Activated T-cell treated with anti-CD3 and anti-CD28 coated beads, Interleukin-2, amount 50 U/mL, for 24 hours (primary cell): ENCODE measurements around the gene MVD.

Source experiments
- DNase-seq: peaks from one replicate; pipeline ENCODE4 v3.0.0-alpha.2; 2020
- H3K27ac Mint-ChIP-seq: 2 replicates; pipeline ENCODE4 v1.8.0; 2020; ENCODE audit warnings: mild to moderate bottlenecking, mixed read lengths
- H3K27me3 Mint-ChIP-seq: 2 replicates; pipeline ENCODE4 v1.8.0; 2020; ENCODE audit warnings: mixed read lengths
- H3K36me3 Mint-ChIP-seq: 2 replicates; pipeline ENCODE4 v1.8.0; 2020; ENCODE audit warnings: low read depth, mixed read lengths
- H3K4me1 Mint-ChIP-seq: 2 replicates; pipeline ENCODE4 v1.8.0; 2020; ENCODE audit warnings: low read depth, mixed read lengths
- H3K4me3 Mint-ChIP-seq: 2 replicates; pipeline ENCODE4 v1.8.0; 2020; ENCODE audit warnings: mild to moderate bottlenecking, moderate library complexity, mixed read lengths
- H3K9me3 Mint-ChIP-seq: 2 replicates; pipeline ENCODE4 v1.8.0; 2020; ENCODE audit warnings: mixed read lengths

The MVD gene, protein sequence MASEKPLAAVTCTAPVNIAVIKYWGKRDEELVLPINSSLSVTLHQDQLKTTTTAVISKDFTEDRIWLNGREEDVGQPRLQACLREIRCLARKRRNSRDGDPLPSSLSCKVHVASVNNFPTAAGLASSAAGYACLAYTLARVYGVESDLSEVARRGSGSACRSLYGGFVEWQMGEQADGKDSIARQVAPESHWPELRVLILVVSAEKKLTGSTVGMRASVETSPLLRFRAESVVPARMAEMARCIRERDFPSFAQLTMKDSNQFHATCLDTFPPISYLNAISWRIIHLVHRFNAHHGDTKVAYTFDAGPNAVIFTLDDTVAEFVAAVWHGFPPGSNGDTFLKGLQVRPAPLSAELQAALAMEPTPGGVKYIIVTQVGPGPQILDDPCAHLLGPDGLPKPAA

DNA sequence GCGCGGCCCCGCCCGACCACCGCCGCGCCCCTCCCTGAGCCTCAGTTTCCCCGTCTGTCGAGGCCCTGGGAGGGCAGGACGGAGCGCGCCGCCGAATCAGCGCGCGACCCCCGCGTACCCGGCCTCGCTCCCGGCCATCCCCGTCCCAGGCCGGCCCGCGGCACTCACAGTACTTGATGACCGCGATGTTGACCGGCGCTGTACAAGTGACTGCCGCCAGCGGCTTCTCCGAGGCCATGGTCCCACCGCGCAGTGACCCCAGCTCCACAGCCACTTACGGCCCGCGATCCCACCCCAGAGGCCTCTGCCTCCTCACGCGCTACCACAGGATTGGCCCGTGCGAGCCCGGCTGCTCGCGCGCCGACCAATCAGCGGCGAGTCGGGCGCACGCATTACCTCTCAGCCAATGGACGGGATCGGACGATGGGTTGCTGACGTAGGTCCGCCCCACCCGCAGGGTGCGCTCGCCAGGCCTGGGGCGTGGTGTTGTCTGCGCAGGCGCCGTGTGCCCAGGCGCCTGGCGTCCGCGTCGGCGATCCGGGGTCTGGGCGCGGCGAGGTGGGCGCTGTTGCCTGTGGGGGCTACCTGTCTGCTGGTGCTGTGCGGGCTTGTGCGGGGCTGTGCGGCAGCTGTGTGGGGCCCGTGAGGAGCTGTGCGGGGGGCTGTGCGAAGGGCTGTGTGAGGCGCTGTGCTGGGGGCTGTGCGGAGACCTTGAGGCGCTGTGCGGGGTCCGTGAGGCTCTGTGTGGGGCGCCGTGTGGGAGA is at the start of gene MVD:
TSS of gene MVD (minus strand) at position 249 of the 764 bp plus-strand sequence. CDS start at position 238, 11 bp downstream.
- Mint-ChIP-seq H3K9me3 (no peaks in the 10 kb centered on the region), H3K4me1 (peaks cover 21% of the 10 kb centered on the region), H3K36me3 (peaks cover 17% of the 10 kb centered on the region), H3K27ac (peak within 1 kb of the TSS; percentile 95), H3K27me3 (no peaks in the 10 kb centered on the region), H3K4me3 (peak within 1 kb of the TSS; percentile 93)
- DNase-seq = peak; percentile 95

DNA sequence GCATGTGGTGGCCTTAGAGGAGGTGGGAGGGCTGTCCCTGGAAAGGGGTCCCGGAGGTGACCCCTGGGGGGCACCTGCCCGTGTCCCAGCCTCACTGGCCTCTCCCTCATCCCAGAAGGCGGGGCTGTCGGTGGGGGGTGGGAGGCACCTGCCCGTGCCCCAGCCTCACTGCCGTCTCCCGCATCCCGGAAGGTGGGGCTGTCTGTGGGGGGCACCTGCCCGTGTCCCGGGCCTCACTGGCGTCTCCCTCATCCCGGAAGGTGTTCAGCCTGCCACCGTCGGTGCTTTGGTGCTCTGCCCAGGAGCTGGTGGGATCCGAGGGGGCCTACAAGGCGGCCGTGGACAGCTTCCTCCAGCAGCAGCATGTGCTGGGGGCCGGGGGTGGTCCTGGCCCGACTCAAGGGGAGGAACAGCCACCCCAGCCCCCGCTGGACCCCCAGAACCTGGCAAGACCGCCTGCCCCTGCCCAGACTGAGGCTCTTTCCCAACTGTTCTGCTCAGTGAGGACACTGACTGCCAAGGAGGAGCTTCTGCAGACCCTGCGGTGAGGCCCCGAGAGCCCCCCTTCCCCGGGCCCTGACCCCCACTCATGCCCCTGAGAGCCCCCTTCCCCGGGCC is 49.6 kb upstream of the MVD start:
- H3K27me3 Mint-ChIP-seq = no peaks in the 10 kb centered on the region
- DNase-seq = no peak
- H3K27ac Mint-ChIP-seq = peak overlapping the region; percentile 67
- H3K36me3 Mint-ChIP-seq = peaks cover 79% of the 10 kb centered on the region
- no peak overlapping the region for H3K4me3 Mint-ChIP-seq
- no peaks in the 10 kb centered on the region for H3K9me3 Mint-ChIP-seq
- H3K4me1 Mint-ChIP-seq = peaks cover 32% of the 10 kb centered on the region

DNA sequence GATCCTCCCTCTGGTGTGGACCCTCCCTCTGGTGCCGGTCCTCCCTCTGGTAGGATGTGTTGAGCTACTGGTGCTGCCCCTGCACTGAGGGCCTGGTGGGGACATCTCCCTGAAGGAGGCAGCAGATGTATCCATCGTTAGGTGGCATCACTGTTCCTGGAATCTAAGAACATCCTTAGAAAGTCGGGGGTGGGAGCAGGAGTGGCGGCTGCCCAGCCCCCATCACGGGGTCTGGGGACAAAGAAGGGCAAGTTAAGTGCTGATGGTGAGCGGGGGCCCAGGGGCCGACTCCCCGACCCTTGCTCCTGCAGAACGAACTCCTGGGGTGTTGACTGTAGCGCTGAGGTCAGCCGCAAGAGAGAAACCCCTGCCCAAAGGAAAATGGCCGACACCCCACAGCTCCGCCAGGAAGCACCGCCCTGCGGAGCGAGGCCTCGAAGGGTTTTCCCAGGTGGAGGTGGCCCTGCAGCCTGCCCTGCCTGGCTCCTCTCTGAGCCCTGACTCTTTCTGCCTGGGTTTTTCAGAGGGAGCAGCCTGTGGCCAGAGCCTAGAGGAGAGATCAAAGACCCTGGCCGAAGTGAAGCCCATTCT is 49.0 kb upstream of the MVD start:
- Mint-ChIP-seq H3K27me3 (no peaks in the 10 kb centered on the region), H3K4me1 (peaks cover 39% of the 10 kb centered on the region), H3K36me3 (peaks cover 79% of the 10 kb centered on the region), H3K4me3 (no peak overlapping the region), H3K9me3 (no peaks in the 10 kb centered on the region), H3K27ac (peak overlapping the region; percentile 67)
- no peak for DNase-seq

DNA sequence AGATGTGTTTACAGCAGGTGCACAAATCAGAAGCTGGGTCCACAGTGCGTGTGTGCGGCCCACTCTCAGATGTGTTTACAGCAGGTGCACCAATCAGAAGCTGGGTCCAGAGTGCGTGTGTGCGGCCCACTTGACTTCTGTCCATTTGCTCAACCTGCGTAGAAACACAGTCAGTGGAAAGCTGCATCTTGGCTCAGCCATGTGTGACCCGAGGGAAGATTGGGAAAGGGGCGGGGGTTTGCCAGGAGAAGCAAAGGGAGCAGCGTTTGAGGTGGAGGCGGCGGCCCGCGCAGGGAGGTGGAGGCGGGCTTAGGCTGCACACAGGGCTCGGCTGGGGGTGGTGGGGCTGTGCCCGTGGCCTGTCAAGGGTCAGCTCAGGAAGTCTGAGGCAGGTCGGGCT is 47.7 kb upstream of the MVD start:
- Mint-ChIP-seq H3K9me3 (no peaks in the 10 kb centered on the region), H3K27me3 (no peaks in the 10 kb centered on the region), H3K36me3 (peaks cover 70% of the 10 kb centered on the region), H3K4me3 (no peak overlapping the region), H3K4me1 (peaks cover 39% of the 10 kb centered on the region), H3K27ac (peak overlapping the region; percentile 47)
- no peak for DNase-seq

DNA sequence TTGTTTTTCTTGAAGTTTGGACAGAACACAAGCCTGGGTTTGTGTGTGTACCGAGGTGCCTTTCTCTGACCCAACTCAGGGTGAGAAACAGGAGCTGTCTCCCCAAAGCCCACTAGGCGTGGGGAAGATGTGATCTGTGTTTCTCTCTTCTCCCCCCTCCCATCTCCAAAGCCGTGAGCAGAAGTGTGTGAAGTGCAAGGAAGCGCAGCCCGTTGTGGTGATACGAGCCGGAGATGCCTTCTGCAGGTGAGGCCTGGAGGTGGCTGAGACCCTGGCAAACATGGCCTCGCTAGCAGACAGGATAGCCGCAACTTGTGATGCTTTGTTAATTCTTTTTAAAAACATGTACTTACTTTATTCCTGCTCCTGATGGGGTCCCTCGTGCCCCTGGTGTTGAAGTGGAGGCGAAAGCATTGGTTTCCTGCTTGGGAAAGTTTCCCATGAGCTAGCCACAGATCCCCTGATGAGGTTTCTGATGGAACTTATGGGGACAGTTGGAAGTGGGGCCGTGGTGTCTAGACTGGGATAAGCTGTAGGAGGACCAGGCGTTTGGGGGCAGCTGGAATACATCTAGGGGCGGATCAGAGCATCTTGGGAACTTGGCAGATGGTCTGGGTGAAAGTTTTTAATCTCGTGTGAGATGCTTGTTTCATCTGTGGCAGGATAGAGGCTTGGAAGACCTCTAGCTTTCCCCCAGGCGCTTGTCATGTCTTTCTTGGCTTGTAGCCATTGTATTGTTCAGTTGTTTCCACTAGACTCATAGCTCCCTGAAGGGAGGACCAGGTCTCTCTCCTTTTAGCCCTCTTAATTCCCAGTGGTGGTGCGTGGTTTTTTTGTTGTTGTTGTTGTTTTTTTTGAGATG is 44.3 kb upstream of the MVD start:
- H3K9me3 Mint-ChIP-seq = no peaks in the 10 kb centered on the region
- no peaks in the 10 kb centered on the region for H3K27me3 Mint-ChIP-seq
- DNase-seq = no peak
- H3K27ac Mint-ChIP-seq = peak overlapping the region; percentile 82
- peaks cover 69% of the 10 kb centered on the region for H3K36me3 Mint-ChIP-seq
- H3K4me3 Mint-ChIP-seq = peak overlapping the region; percentile 88
- peaks cover 71% of the 10 kb centered on the region for H3K4me1 Mint-ChIP-seq

DNA sequence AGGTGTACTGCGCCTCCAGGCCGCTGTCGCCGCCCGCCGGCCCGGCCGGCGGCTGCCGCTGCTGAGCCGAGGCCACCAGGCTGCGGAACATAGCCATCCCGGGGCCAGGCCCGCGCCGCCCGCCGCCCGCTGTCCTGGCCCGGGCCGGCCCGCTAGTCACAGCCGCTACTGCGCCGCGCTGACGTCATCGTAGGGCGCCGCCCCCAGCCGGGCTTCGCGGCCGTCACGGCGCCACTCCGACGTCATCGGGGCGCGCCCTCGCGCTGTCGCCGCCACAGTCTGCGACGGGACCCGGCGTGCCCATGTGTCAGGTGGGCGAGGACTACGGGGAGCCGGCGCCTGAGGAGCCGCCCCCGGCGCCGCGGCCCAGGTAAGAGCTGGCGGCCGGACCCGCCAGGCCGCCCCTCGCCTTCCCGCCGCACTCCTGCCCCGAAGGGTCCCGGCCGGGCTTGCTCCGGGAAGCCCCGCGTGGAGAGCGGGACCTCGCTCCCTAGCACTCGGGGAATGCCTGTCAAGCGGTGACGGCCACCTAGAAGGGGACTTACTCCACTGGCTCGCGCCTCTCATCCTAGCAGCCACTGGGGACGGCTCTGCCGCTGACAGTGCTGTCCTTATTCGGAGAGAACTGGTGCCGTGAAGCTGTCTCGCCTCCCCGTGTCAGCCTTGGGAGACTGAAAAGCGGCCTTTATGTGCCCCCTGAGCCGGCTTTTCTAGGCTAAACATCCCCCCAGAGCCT is 43.5 kb upstream of the MVD start, which contains the start of the genes CTU2 and RNF166:
TSS of gene CTU2 (plus strand) at position 275 of the 736 bp plus-strand sequence. CDS start at position 303, 28 bp downstream.
TSS of gene RNF166 (minus strand) at position 180 of the 736 bp plus-strand sequence. CDS start at position 97, 83 bp downstream.
- DNase-seq = peak; percentile 96
- Mint-ChIP-seq H3K27me3 (no peaks in the 10 kb centered on the region), H3K4me1 (peaks cover 73% of the 10 kb centered on the region), H3K4me3 (peak within 1 kb of the TSS; percentile 94), H3K9me3 (no peaks in the 10 kb centered on the region), H3K36me3 (peaks cover 68% of the 10 kb centered on the region), H3K27ac (peak within 1 kb of the TSS; percentile 97)

DNA sequence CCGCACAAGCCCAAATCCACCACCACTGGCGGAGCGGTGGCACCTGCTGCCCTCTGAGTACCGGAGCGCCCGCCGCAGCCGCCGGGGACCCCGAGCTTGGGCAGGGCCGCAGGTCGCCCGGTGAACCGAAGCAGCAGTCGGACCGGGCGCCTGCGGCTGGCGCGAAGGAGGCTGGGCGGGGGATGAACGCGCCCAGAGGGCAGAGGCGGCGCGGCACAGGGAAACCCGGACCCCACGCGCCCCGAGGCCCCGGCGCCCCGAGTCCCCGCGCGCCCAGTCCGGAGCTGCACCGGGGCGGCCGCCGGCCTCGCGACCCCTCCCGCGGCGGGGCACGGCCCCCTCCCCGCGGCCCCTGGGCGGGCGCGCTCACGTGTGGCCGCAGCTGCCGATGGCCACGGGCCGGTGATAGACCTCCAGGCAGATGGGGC is 42.9 kb upstream of the MVD start:
- DNase-seq = peak; percentile 54
- H3K4me1 Mint-ChIP-seq = peaks cover 76% of the 10 kb centered on the region
- peak overlapping the region; percentile 97 for H3K27ac Mint-ChIP-seq
- no peaks in the 10 kb centered on the region for H3K27me3 Mint-ChIP-seq
- no peaks in the 10 kb centered on the region for H3K9me3 Mint-ChIP-seq
- peaks cover 64% of the 10 kb centered on the region for H3K36me3 Mint-ChIP-seq
- peak overlapping the region; percentile 94 for H3K4me3 Mint-ChIP-seq

DNA sequence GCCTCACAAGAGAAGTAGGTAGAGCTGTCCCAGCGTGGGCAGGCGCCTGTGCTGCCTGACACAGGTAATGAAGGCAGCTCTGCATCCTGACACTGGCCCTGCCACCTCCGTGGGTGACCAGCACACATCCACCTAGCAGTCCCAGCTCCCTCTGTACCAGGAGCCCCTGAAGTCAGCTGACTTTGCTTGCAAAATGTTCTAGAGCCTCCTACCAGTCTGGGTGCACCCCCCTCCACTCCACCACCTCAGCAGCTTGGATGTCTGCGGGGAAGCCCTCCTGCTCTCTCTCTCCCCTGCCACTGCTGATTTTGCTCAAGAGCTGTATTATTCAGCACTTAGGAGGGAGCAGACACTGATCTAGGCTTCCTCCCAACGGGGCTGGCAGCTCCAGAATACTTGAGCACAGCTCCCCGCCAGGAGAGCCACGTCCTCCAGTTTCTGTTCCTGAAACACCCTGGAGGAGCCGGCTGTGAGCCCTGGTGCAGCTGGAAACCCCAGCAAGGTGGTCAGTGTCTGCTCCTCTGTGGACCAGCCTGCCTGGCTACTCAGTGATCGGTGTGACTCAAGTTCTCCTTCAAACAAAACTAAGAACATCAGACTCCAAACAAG is 42.3 kb upstream of the MVD start:
- Mint-ChIP-seq H3K4me1 (peaks cover 79% of the 10 kb centered on the region), H3K9me3 (no peaks in the 10 kb centered on the region), H3K27ac (peak overlapping the region; percentile 97), H3K27me3 (no peaks in the 10 kb centered on the region), H3K36me3 (peaks cover 65% of the 10 kb centered on the region), H3K4me3 (peak overlapping the region; percentile 94)
- DNase-seq = peak; percentile 54

DNA sequence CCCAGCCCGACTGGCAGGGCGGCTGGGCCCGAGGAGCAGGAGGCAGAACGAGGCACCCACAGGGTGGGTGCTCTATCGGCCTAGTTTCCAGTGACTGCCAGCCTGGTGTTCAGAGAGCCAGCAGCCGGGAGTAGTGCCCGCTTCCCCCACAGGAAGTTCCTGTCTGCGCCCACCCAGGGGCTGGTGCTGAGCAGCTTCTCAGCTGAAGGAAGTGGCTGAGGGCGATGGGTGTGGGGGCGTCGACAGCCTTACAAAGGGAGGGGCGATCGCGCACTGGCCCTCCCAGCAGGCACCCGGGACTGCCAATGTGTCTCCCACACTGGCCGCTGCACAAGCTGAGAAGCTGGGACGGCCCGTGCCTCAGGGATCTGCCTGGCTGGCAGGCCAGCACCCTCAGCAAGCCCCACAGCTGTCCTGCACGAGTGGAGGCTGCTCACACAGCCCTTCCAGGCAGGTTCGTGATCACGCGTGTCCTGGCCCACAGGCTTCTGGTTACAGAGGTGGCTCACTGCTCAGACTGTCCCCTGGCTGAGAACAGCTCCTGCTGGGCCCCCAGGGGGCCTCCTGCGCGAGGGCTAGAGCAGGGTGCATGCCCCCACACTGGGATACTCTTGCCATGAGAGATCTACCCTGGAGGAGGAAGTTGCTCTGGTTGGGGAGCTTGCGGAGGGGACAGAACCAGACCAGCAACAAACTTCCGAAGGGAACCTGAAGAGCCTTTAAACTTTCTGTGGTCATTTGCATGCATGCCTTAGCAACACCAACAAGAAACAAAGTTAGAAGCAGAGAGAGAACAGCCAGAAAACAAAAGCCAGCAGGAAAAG is 40.8 kb upstream of the MVD start:
- peaks cover 81% of the 10 kb centered on the region for H3K4me1 Mint-ChIP-seq
- no peaks in the 10 kb centered on the region for H3K9me3 Mint-ChIP-seq
- H3K27ac Mint-ChIP-seq = peak overlapping the region; percentile 97
- H3K4me3 Mint-ChIP-seq = peak overlapping the region; percentile 94
- DNase-seq = peak; percentile 80
- H3K36me3 Mint-ChIP-seq = peaks cover 59% of the 10 kb centered on the region
- H3K27me3 Mint-ChIP-seq = no peaks in the 10 kb centered on the region

DNA sequence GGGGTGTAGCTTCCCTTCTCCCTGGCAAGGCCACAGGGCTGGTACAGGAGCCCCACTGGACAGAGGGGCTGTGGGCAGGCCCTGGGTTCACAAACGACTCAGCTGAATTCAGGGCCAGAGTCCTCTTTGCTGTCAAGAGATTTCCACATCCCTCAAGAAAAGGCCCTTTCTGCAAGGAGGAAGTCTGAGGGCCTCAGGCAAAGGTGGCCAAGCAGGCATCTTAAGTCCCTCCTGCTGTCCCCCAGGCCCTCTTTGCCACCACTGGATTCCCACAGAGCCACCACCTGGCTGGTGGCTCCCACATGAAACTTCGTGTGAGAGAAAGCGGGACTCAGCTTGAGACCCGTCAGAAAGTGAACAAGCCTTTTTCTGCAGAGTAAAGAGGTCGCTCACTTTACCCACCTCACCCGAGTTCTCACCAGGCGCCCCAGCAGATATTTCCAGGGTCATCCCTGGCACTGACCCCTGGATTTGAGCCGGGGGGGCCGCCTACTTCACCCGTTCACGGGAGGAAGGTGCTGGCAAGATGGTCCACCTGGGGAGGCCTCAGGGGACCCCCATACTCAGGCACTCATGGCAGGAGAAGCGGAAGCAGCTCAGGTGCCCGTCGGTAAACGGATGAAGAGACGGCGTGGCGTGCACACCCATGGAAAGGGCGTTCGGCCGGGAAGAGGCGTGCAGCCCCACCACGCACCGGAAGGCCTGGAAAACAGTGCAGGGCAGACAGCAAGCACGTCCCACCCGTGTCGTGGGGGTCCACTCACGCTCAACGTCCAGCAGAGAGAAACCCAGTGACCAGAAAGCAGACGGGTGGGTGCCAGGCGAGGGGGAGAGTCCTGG is 39.7 kb upstream of the MVD start:
- H3K36me3 Mint-ChIP-seq = peaks cover 62% of the 10 kb centered on the region

DNA sequence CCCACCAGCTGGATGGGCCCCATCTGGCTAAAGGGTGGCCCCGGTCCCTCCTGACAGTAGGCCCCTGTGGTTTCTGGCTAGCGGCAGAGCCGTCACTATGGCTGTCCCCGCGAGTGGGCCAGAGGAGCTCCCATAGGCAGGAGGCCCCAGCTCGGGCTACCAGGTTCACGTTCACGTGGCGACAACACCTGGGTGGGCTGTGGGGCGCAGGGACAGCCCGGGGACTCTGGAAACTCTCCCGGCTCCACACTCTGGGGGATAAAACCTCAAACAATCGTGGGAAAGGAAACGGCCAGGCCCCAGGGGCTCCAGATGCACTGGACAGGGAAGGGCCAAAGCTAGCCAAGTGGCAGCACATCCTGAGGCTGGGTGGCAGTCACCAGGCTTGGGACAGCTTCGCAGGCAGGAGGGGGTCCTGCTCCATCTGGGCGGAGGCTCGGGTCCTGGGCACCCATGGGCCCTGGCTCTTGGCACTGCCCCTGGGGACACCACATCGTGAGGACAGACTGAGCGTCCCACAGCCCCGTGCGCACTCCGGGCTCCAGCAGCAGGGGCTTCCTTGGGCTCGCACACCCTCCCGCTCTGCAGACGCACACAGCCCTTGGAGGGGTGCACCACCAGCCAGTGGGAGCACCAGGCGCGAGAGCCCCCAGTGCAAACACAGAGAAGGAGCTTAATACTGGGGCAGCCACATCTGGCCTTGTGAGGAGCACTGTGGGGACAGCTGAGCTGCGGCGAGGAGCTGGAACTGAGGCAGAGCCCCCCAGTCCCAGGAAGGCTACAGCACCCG is 38.9 kb upstream of the MVD start:
- Mint-ChIP-seq H3K27me3 (no peaks in the 10 kb centered on the region), H3K36me3 (peaks cover 58% of the 10 kb centered on the region), H3K4me3 (peak overlapping the region; percentile 94), H3K27ac (peak overlapping the region; percentile 97), H3K9me3 (no peaks in the 10 kb centered on the region), H3K4me1 (peaks cover 73% of the 10 kb centered on the region)
- DNase-seq = peak; percentile 62

More for the DNA sequence above, 39.7 kb upstream of the MVD start:
- no peaks in the 10 kb centered on the region for H3K9me3 Mint-ChIP-seq
- DNase-seq = peak; percentile 55
- H3K27me3 Mint-ChIP-seq = no peaks in the 10 kb centered on the region
- H3K4me1 Mint-ChIP-seq = peaks cover 78% of the 10 kb centered on the region
- H3K4me3 Mint-ChIP-seq = peak overlapping the region; percentile 94
- peak overlapping the region; percentile 97 for H3K27ac Mint-ChIP-seq
